ENCODE results near the gene UGGT1.

UGGT1 gene

GRCh38 chr2:128053331-128053730, 37.7 kb upstream of the UGGT1 start:
- Histone ChIP-seq H3K27ac (ENCODE audit: low read depth, low read length) (no peak overlapping the region), H3K79me2 (ENCODE audit: control insufficient read depth, low read length) (no peaks in the 10 kb centered on the region), H4K20me1 (ENCODE audit: control insufficient read depth, insufficient read depth, low read depth, low read length) (no peaks in the 10 kb centered on the region), H3K36me3 (ENCODE audit: control insufficient read depth, low read length) (no peaks in the 10 kb centered on the region), H3K9me2 (replicated peaks; ENCODE audit: control insufficient read depth, low read length) (no peaks in the 10 kb centered on the region), H3K4me2 (ENCODE audit: low read length) (no peak overlapping the region), H3K27me3 (ENCODE audit: control insufficient read depth, low read length) (no peaks in the 10 kb centered on the region), H3K4me3 (ENCODE audit: low read length) (no peak overlapping the region), H3K4me1 (ENCODE audit: control insufficient read depth, low read length) (no peaks in the 10 kb centered on the region), H3K9me3 (ENCODE audit: control insufficient read depth, insufficient read depth, low read length) (peaks cover 4% of the 10 kb centered on the region), H3F3A (ENCODE audit: control insufficient read depth, insufficient read depth) (no peaks in the 10 kb centered on the region)
- TF ChIP-seq EZH2phosphoT487 (IDR thresholded peaks at IDR 0.05; ENCODE audit: borderline replicate concordance, low read length): no peak
- TF ChIP-seq, protein P1, sequence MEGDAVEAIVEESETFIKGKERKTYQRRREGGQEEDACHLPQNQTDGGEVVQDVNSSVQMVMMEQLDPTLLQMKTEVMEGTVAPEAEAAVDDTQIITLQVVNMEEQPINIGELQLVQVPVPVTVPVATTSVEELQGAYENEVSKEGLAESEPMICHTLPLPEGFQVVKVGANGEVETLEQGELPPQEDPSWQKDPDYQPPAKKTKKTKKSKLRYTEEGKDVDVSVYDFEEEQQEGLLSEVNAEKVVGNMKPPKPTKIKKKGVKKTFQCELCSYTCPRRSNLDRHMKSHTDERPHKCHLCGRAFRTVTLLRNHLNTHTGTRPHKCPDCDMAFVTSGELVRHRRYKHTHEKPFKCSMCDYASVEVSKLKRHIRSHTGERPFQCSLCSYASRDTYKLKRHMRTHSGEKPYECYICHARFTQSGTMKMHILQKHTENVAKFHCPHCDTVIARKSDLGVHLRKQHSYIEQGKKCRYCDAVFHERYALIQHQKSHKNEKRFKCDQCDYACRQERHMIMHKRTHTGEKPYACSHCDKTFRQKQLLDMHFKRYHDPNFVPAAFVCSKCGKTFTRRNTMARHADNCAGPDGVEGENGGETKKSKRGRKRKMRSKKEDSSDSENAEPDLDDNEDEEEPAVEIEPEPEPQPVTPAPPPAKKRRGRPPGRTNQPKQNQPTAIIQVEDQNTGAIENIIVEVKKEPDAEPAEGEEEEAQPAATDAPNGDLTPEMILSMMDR (IDR thresholded peaks at IDR 0.05; ENCODE audit: low read depth, low read length, poor library complexity, severe bottlenecking): no peak

GRCh38 chr2:128054104-128054885, 36.7 kb upstream of the UGGT1 start:
- H3K4me1 ChIP-seq (ENCODE audit: control insufficient read depth, low read length): no peaks in the 10 kb centered on the region
- no peak overlapping the region for H3K4me3 ChIP-seq (ENCODE audit: low read length)
- no peaks in the 10 kb centered on the region for H3K27me3 ChIP-seq (ENCODE audit: control insufficient read depth, low read length)
- no peak overlapping the region for H3K4me2 ChIP-seq (ENCODE audit: low read length)
- peaks cover 4% of the 10 kb centered on the region for H3K9me3 ChIP-seq (ENCODE audit: control insufficient read depth, insufficient read depth, low read length)
- H4K20me1 ChIP-seq (ENCODE audit: control insufficient read depth, insufficient read depth, low read depth, low read length): no peaks in the 10 kb centered on the region
- TF ChIP-seq, protein P1 (IDR thresholded peaks at IDR 0.05; ENCODE audit: low read depth, low read length, poor library complexity, severe bottlenecking): no peak
- TF ChIP-seq EZH2phosphoT487 (IDR thresholded peaks at IDR 0.05; ENCODE audit: borderline replicate concordance, low read length): no peak
- H3K9me2 ChIP-seq (replicated peaks; ENCODE audit: control insufficient read depth, low read length): no peaks in the 10 kb centered on the region
- H3K79me2 ChIP-seq (ENCODE audit: control insufficient read depth, low read length): no peaks in the 10 kb centered on the region
- no peaks in the 10 kb centered on the region for H3F3A ChIP-seq (ENCODE audit: control insufficient read depth, insufficient read depth)
- H3K27ac ChIP-seq (ENCODE audit: low read depth, low read length): no peak overlapping the region
- H3K36me3 ChIP-seq (ENCODE audit: control insufficient read depth, low read length): no peaks in the 10 kb centered on the region

DNA sequence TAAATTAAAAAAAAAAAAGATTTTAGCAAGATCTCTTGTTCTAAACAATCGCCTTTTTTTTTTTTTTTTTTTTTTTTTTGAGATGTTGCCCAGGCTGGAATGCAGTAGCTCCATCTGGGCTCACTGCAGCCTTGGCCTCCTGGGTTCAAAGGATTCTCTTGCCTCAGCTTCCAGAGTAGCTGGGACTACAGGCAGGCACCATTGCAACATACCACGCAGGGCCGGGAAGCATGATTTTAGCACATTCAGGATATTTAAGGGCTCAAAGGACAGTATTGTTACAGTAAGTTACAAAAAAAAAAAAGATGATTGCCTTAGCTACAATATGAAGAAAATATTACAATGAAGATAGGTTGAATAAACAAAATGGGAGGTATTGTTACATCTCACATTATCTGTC, 33.7 kb upstream of the UGGT1 start:
- H3K4me2 ChIP-seq (ENCODE audit: low read length): no peak overlapping the region
- no peaks in the 10 kb centered on the region for H4K20me1 ChIP-seq (ENCODE audit: control insufficient read depth, insufficient read depth, low read depth, low read length)
- no peaks in the 10 kb centered on the region for H3K79me2 ChIP-seq (ENCODE audit: control insufficient read depth, low read length)
- no peaks in the 10 kb centered on the region for H3K36me3 ChIP-seq (ENCODE audit: control insufficient read depth, low read length)
- H3K27ac ChIP-seq (ENCODE audit: low read depth, low read length): no peak overlapping the region
- 0 out of 2 replicates have a peak, but pooled peaks cover 6% of the 10 kb centered on the region for H3K27me3 ChIP-seq (ENCODE audit: control insufficient read depth, low read length)
- no peaks in the 10 kb centered on the region for H3K4me1 ChIP-seq (ENCODE audit: control insufficient read depth, low read length)
- no peaks in the 10 kb centered on the region for H3K9me2 ChIP-seq (replicated peaks; ENCODE audit: control insufficient read depth, low read length)
- no peak for TF ChIP-seq EZH2phosphoT487 (IDR thresholded peaks at IDR 0.05; ENCODE audit: borderline replicate concordance, low read length)
- TF ChIP-seq, protein P1 (IDR thresholded peaks at IDR 0.05; ENCODE audit: low read depth, low read length, poor library complexity, severe bottlenecking): no peak
- no peaks in the 10 kb centered on the region for H3F3A ChIP-seq (ENCODE audit: control insufficient read depth, insufficient read depth)
- no peak overlapping the region for H3K4me3 ChIP-seq (ENCODE audit: low read length)
- H3K9me3 ChIP-seq (ENCODE audit: control insufficient read depth, insufficient read depth, low read length): no peaks in the 10 kb centered on the region

Measured in DOHH2 (cell line).